K562 (cell line): Measurements from ENCODE around the gene NACA2. TPM values are rescaled to one million over a fixed set of nuclear protein-coding genes. Genes with fewer than 3 reads are reported as not detected.

Experiments
- ATAC-seq: fragments of 200-7000 bp; cut with Tn5 transposase; 3 replicates; pipeline ENCODE4 v1.9.1; 2020; ENCODE audit warnings: moderate library complexity
- BruUV-seq: library from RNA; stranded (reverse); fragments of 400-500 nt; replicated peaks from 2 replicates; lab custom pipeline; 2021; lab: Mats Ljungman, UMichigan
- CTCF ChIA-PET: fragments of 300-600 bp; formaldehyde crosslinking; extraction: SDS; loops from one replicate; lab custom pipeline; 2021; ENCODE audit warnings: low intra/inter-chr PET ratio; lab: Yijun Ruan, JAX
- POLR2A ChIA-PET: fragments of 300-600, 350-650 bp; sonication (Branson Sonifier 250); formaldehyde crosslinking; extraction: SDS; loops from one replicate; lab custom pipeline; 2021; ENCODE audit warnings: antibody characterized with exemption, inconsistent platforms; lab: Yijun Ruan, JAX
- DNase-seq, 4 experiments: peaks; one replicate each; pipeline versions ENCODE4 v3.0.0 to v3.0.0-alpha.2; 2011 to 2018; ENCODE audit warnings: low spot score in 3 of 4, mixed read lengths in 3 of 4; ENCODE audit errors: extremely low read depth in 1 of 4
- FAIRE-seq: peaks from 2 replicates; lab custom pipeline; 2011; peaks lifted over from hg19 to GRCh38; lab: Jason Lieb, UNC
- H2AFZ ChIP-seq: 2 replicates; pipeline ENCODE4 v1.6.0; 2011; ENCODE audit warnings: low read depth, low read length, control low read depth, inconsistent platforms
- H3K27ac ChIP-seq: fragments of 200-600 bp; 3 replicates; pipeline ENCODE4 v1.8.0; 2011; ENCODE audit warnings: low read depth, mild to moderate bottlenecking, control low read depth, inconsistent platforms, low read length, moderate library complexity, mixed read lengths; ENCODE audit errors: extremely low read depth
- H3K27me3 ChIP-seq, 2 experiments: fragments of 300-600 bp in 1 of 2; 2 replicates in 1 of 2; 3 replicates in 1 of 2; pipeline versions ENCODE4 v1.6.0 to v1.8.0; 2011; ENCODE audit warnings: inconsistent platforms in 2 of 2, low read length in 2 of 2, mild to moderate bottlenecking in 1 of 2, mixed read lengths in 1 of 2, moderate library complexity in 1 of 2; ENCODE audit not compliant: control insufficient read depth in 2 of 2, insufficient read depth in 2 of 2
- H3K36me3 ChIP-seq: fragments of 300-600 bp; 3 replicates; pipeline ENCODE4 v1.8.0; 2011; ENCODE audit warnings: mild to moderate bottlenecking, low read length, inconsistent platforms; ENCODE audit not compliant: control insufficient read depth, insufficient read depth
- H3K4me1 ChIP-seq, 2 experiments: fragments of 200-600 bp in 1 of 2; replicated peaks in 1 of 2; 2 replicates in 1 of 2; 3 replicates in 1 of 2; pipeline versions ENCODE4 v1.5.1 to v1.8.0; 2011; ENCODE audit warnings: inconsistent platforms in 2 of 2, low read length in 2 of 2, mild to moderate bottlenecking in 1 of 2, mixed read lengths in 1 of 2, moderate library complexity in 1 of 2; ENCODE audit not compliant: control insufficient read depth in 2 of 2, insufficient read depth in 2 of 2
- H3K4me2 ChIP-seq: 2 replicates; pipeline ENCODE4 v1.6.1; 2011; ENCODE audit warnings: low read length, control low read depth, inconsistent platforms, mixed read lengths; ENCODE audit not compliant: insufficient read depth
- H3K4me3 ChIP-seq: fragments of 200-600 bp; sonication (generic), shearing (Covaris generic); 2 replicates; pipeline ENCODE4 v1.5.1; 2016; ENCODE audit warnings: control low read depth, inconsistent platforms
- H3K79me2 ChIP-seq: fragments of 200-600 bp; 3 replicates; pipeline ENCODE4 v1.8.0; 2011; ENCODE audit warnings: low read length, inconsistent platforms; ENCODE audit not compliant: control insufficient read depth, insufficient read depth
- H3K9ac ChIP-seq, 2 experiments: 2 replicates each; pipeline versions ENCODE4 v1.6.0 to v1.6.1; 2011; ENCODE audit warnings: low read depth in 2 of 2, low read length in 2 of 2, control low read depth in 1 of 2, inconsistent platforms in 1 of 2, mild to moderate bottlenecking in 1 of 2, mixed read lengths in 1 of 2; ENCODE audit not compliant: insufficient read depth in 1 of 2
- H3K9me1 ChIP-seq: one replicate; pipeline ENCODE4 v1.6.0; 2011; ENCODE audit warnings: inconsistent platforms, mild to moderate bottlenecking, low read length, moderate library complexity; ENCODE audit not compliant: control insufficient read depth, insufficient read depth
- H3K9me3 ChIP-seq: replicated peaks from 2 replicates; pipeline ENCODE4 v1.5.1; 2011; ENCODE audit warnings: low read depth, low read length, inconsistent platforms; ENCODE audit not compliant: control insufficient read depth, insufficient read depth
- H4K20me1 ChIP-seq: replicated peaks from 2 replicates; pipeline ENCODE4 v1.6.1; 2011; ENCODE audit warnings: low read length, inconsistent platforms, mixed read lengths; ENCODE audit not compliant: control insufficient read depth, insufficient read depth
- NCOR1 ChIP-seq: fragments of 450-650 bp; IDR thresholded peaks from 2 replicates; pipeline ENCODE4 v1.6.1; 2016; ENCODE audit warnings: mild to moderate bottlenecking, moderate library complexity
- SMAD2 ChIP-seq: fragments of 150-350 bp; IDR thresholded peaks from 2 replicates; pipeline ENCODE4 v1.6.1; 2014; ENCODE audit warnings: low read depth, mild to moderate bottlenecking, low read length
- WGBS: fragments of 100-300 bp; shearing (Covaris generic); methylation state at CpG from one replicate; pipeline ENCODE4 v1.1.6; 2016; ENCODE audit warnings: low coverage, mixed read lengths; ENCODE audit not compliant: insufficient coverage; ENCODE audit errors: missing lambda C conversion rate; 5-methylcytosine and 5-hydroxymethylcytosine counted together
- in situ Hi-C: fragments of 300-500 bp; cut with MboI; formaldehyde crosslinking; loops from 4 replicates; pipeline ENCODE4 v1.15.0; 2018; ENCODE audit warnings: inconsistent platforms, mixed read lengths
- intact Hi-C: fragments of 100-400 bp; cut with micrococcal nuclease; formaldehyde crosslinking; loops from 2 replicates; pipeline ENCODE4 v1.14.2; 2022
- polyA plus RNA-seq, 8 experiments: library from polyadenylated mRNA; depleted of rRNA in 4 of 8; stranded (reverse) in 5 of 8; unstranded in 3 of 8; fragments of >200 nt; fragmentation: Nextera tagmentation in 2 of 8; fragmentation: Illumina TruSeq in 1 of 8; extraction: Ambion mirVana in 2 of 8; extraction: Trizol in 1 of 8; gene quantifications; 2 replicates each; pipeline versions ENCODE4 v1.2.1 to v1.2.3, GENCODE V29; 2011 to 2014; ENCODE audit warnings: inconsistent platforms in 1 of 8, missing spikeins in 1 of 8
- total RNA-seq, 7 experiments: library from RNA; depleted of rRNA in 6 of 7; stranded (reverse); fragments of >200 nt in 6 of 7; fragmentation: Illumina TruSeq in 2 of 7; extraction: Trizol in 2 of 7; gene quantifications; 2 replicates each; pipeline versions ENCODE4 v1.2.1 to v1.2.3, GENCODE V29; 2011 to 2021; ENCODE audit warnings: low replicate concordance in 1 of 7
- TF ChIP-seq, protein P1 (sequence below), 3 experiments: fragments of 200-800 bp in 1 of 3; fragments of 250-450 bp in 1 of 3; fragments of 450-650 bp in 1 of 3; sonication (Bioruptor Pico) in 1 of 3; sonication (Bioruptor generic) in 1 of 3; formaldehyde crosslinking in 1 of 3; IDR thresholded peaks; 2 replicates each; pipeline versions ENCODE4 v1.6.1 to v1.8.0; 2016 to 2022; ENCODE audit warnings: mild to moderate bottlenecking in 2 of 3, missing genetic modification characterization in 2 of 3, missing compliant biosample characterization in 1 of 3, moderate library complexity in 1 of 3

Gene NACA2
- total and polyA plus RNA-seq, 9 of the 15 experiments (the other 6 are each of a cell fraction or from before 2014, with no cell fraction given): 0.13 to 0.29 (median 0.23) TPM; not detected in 4

DNA sequence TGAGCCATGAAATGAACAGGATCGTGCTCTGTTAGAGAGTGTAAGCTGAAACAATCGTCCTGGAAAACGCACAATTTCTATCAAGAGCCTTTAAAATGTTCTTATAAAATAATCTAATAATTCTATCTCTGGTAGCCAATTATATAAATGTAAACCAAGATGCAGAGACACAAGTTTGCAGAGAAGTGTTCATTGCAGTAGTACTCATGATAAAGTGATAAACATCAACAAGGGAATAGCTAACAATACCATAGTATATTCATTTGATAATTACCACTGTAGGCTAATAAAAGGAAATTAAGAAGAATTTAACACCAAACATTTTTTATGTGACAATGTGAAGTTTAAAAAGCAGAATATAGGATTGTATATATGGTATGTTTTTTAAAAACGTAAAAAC is 12.4 kb downstream of the NACA2 start:
- Histone ChIP-seq H3K4me3 (no peak overlapping the region), H3K27ac (no peak overlapping the region), H3K79me2 (no peaks in the 10 kb centered on the region), H3K4me2 (no peak overlapping the region)
- intact Hi-C loops: no loop called here
- TF ChIP-seq, protein P1, sequence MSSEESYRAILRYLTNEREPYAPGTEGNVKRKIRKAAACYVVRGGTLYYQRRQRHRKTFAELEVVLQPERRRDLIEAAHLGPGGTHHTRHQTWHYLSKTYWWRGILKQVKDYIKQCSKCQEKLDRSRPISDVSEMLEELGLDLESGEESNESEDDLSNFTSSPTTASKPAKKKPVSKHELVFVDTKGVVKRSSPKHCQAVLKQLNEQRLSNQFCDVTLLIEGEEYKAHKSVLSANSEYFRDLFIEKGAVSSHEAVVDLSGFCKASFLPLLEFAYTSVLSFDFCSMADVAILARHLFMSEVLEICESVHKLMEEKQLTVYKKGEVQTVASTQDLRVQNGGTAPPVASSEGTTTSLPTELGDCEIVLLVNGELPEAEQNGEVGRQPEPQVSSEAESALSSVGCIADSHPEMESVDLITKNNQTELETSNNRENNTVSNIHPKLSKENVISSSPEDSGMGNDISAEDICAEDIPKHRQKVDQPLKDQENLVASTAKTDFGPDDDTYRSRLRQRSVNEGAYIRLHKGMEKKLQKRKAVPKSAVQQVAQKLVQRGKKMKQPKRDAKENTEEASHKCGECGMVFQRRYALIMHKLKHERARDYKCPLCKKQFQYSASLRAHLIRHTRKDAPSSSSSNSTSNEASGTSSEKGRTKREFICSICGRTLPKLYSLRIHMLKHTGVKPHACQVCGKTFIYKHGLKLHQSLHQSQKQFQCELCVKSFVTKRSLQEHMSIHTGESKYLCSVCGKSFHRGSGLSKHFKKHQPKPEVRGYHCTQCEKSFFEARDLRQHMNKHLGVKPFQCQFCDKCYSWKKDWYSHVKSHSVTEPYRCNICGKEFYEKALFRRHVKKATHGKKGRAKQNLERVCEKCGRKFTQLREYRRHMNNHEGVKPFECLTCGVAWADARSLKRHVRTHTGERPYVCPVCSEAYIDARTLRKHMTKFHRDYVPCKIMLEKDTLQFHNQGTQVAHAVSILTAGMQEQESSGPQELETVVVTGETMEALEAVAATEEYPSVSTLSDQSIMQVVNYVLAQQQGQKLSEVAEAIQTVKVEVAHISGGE (CRISPR knock-in tag; IDR thresholded peaks at IDR 0.05): peak in 1 of 3 experiments; percentile 58; a peak in 1 of 6 replicates
- TF ChIP-seq SMAD2: no peak
- TF ChIP-seq NCOR1: no peak
- TF ChIP-seq, all 486 proteins: peak for 1
- H3K4me1 ChIP-seq: no peaks in the 10 kb centered on the region
- H3K9me1 ChIP-seq: no peaks in the 10 kb centered on the region
- no peaks in the 10 kb centered on the region for H3K9me3 ChIP-seq
- 0 out of 5 replicates have a peak, but pooled peaks cover 0 to 3% of the 10 kb centered on the region in 2 experiments for H3K27me3 ChIP-seq
- CTCF ChIA-PET: no interaction called here
- in situ Hi-C loops: no loop called here
- 9% methylated on average over 4 of the region's 4 CpGs for WGBS
- H2AFZ ChIP-seq: no peak overlapping the region
- FAIRE-seq (no peak), DNase-seq (no peak), ATAC-seq (no peak)
- no peaks in the 10 kb centered on the region for H3K36me3 ChIP-seq
- POLR2A ChIA-PET: interaction anchor here (0.6 kb wide), 1 partner anchor 1013 kb away, joined by 3 read pairs; no protein-coding TSS in a partner anchor
- H4K20me1 ChIP-seq: no peaks in the 10 kb centered on the region; the same call in 1 of the 2 replicates
- BruUV-seq: no TSS peak
- H3K9ac ChIP-seq: no peak overlapping the region
